Endothelial cell (in vitro differentiated cells): ENCODE measurements around the gene TNFRSF21. TPM values are rescaled to one million over a fixed set of nuclear protein-coding genes. Genes with fewer than 3 reads are reported as not detected.
"Not testable (repeated sequence)": the region's sequence is repeated elsewhere in the genome, so short reads cannot be mapped to it uniquely, and the experiment has no call there.

Experiments used
- DNase-seq: peaks from one replicate; pipeline ENCODE4 v3.0.0; 2021; ENCODE audit warnings: low spot score
- H3K27ac Mint-ChIP-seq: one replicate; pipeline ENCODE4 v1.8.0; 2021; ENCODE audit warnings: mixed read lengths, inconsistent platforms; ENCODE audit not compliant: unreplicated experiment
- H3K27me3 Mint-ChIP-seq: one replicate; pipeline ENCODE4 v1.8.0; 2021; ENCODE audit warnings: mild to moderate bottlenecking, moderate library complexity, mixed read lengths, inconsistent platforms; ENCODE audit not compliant: unreplicated experiment
- H3K36me3 Mint-ChIP-seq: one replicate; pipeline ENCODE4 v1.8.0; 2021; ENCODE audit warnings: mild to moderate bottlenecking, low read depth, mixed read lengths, inconsistent platforms; ENCODE audit not compliant: unreplicated experiment
- H3K4me1 Mint-ChIP-seq: one replicate; pipeline ENCODE4 v1.8.0; 2021; ENCODE audit warnings: mild to moderate bottlenecking, mixed read lengths, inconsistent platforms; ENCODE audit not compliant: unreplicated experiment
- H3K4me3 Mint-ChIP-seq: one replicate; pipeline ENCODE4 v1.8.0; 2021; ENCODE audit warnings: mild to moderate bottlenecking, mixed read lengths, inconsistent platforms; ENCODE audit not compliant: unreplicated experiment
- H3K9me3 Mint-ChIP-seq: one replicate; pipeline ENCODE4 v1.8.0; 2021; ENCODE audit warnings: mixed read lengths, inconsistent platforms; ENCODE audit not compliant: unreplicated experiment
- CTCF ChIP-seq: fragments of 200-600 bp; sonication (generic); IDR thresholded peaks from one replicate; pipeline ENCODE4 v1.5.0; 2021; ENCODE audit warnings: antibody characterized with exemption; ENCODE audit not compliant: unreplicated experiment
- total RNA-seq: library from RNA; stranded (reverse); fragmentation: NEBNext Ultra II Directional; extraction: Animal tissue kit (Norgen Biotek cat#: 25700); gene quantifications from one replicate; pipeline ENCODE4 v1.2.1, GENCODE V29; 2021; ENCODE audit not compliant: unreplicated experiment

The TNFRSF21 gene
- total RNA-seq, 1 donor from 2014 or later, result 32.5 TPM

- Mint-ChIP-seq H3K27me3 (no peaks in the 10 kb centered on the region), H3K27ac (no peak overlapping the region), H3K9me3 (no peaks in the 10 kb centered on the region), H3K36me3 (peaks cover 4% of the 10 kb centered on the region), H3K4me1 (peaks cover 13% of the 10 kb centered on the region), H3K4me3 (no peak overlapping the region)
- no peak for DNase-seq
- TF ChIP-seq CTCF, result no peak
Observed at GRCh38 chr6:47318236-47318989, 8.7 kb upstream of the TNFRSF21 start.

GRCh38 chr6:47315181-47315580 lies 5.5 kb upstream of the TNFRSF21 start:
- H3K9me3 Mint-ChIP-seq, H3K27ac Mint-ChIP-seq, H3K27me3 Mint-ChIP-seq, DNase-seq, H3K36me3 Mint-ChIP-seq, H3K4me3 Mint-ChIP-seq: not testable (repeated sequence)
- peaks cover 14% of the 10 kb centered on the region for H3K4me1 Mint-ChIP-seq

GRCh38 chr6:47310131-47310480 lies 401 bp upstream of the TNFRSF21 start:
- Mint-ChIP-seq H3K4me3 (peak overlapping the region; percentile 89), H3K27me3 (no peaks in the 10 kb centered on the region), H3K27ac (no peak overlapping the region), H3K4me1 (peaks cover 25% of the 10 kb centered on the region), H3K9me3 (no peaks in the 10 kb centered on the region), H3K36me3 (peaks cover 6% of the 10 kb centered on the region)
- no peak for TF ChIP-seq CTCF
- no peak for DNase-seq

GRCh38 chr6:47308552-47309290 lies 984 bp downstream of the TNFRSF21 start:
- DNase-seq, result peak; percentile 33
- Mint-ChIP-seq H3K27me3 (no peaks in the 10 kb centered on the region), H3K27ac (peak overlapping the region; percentile 80), H3K36me3 (peaks cover 5% of the 10 kb centered on the region), H3K4me1 (peaks cover 24% of the 10 kb centered on the region), H3K9me3 (no peaks in the 10 kb centered on the region), H3K4me3 (peak overlapping the region; percentile 96)
- TF ChIP-seq CTCF, result peak; percentile 16

GRCh38 chr6:47308198-47308517 lies 1.5 kb downstream of the TNFRSF21 start:
- H3K27me3 Mint-ChIP-seq, result no peaks in the 10 kb centered on the region
- peaks cover 3% of the 10 kb centered on the region for H3K36me3 Mint-ChIP-seq
- TF ChIP-seq CTCF, result no peak
- no peaks in the 10 kb centered on the region for H3K9me3 Mint-ChIP-seq
- no peak for DNase-seq
- peak overlapping the region; percentile 96 for H3K4me3 Mint-ChIP-seq
- H3K27ac Mint-ChIP-seq, result peak overlapping the region; percentile 80
- peaks cover 24% of the 10 kb centered on the region for H3K4me1 Mint-ChIP-seq
